WERI-Rb-1 (cell line): Measurements from ENCODE around the gene METTL23.
"Not testable (repeated sequence)": the region's sequence is repeated elsewhere in the genome, so short reads cannot be mapped to it uniquely, and the experiment has no call there.

Experiments used
- DNase-seq: peaks from one replicate; pipeline ENCODE4 v3.0.0-alpha.2; 2020
- H3K27ac ChIP-seq: fragments of 250-450 bp; sonication (Bioruptor Pico); 2 replicates; pipeline ENCODE4 v1.5.1; 2020; ENCODE audit warnings: mild to moderate bottlenecking, moderate library complexity
- H3K27me3 ChIP-seq: fragments of 250-450 bp; sonication (Bioruptor Pico); 2 replicates; pipeline ENCODE4 v1.5.1; 2021; ENCODE audit warnings: mild to moderate bottlenecking, low read depth, moderate library complexity; ENCODE audit not compliant: insufficient read depth, severe bottlenecking
- H3K36me3 ChIP-seq: fragments of 250-450 bp; sonication (Bioruptor Pico); 2 replicates; pipeline ENCODE4 v1.5.1; 2020; ENCODE audit warnings: mild to moderate bottlenecking, moderate library complexity
- H3K4me3 ChIP-seq: 2 replicates; pipeline ENCODE4 v1.5.1; 2011; ENCODE audit warnings: low read depth, mild to moderate bottlenecking, control low read depth, low read length
- H3K9me3 ChIP-seq: fragments of 250-450 bp; sonication (Bioruptor Pico); 2 replicates; pipeline ENCODE4 v1.5.1; 2021; ENCODE audit warnings: mild to moderate bottlenecking, moderate library complexity; ENCODE audit not compliant: severe bottlenecking
- CTCF ChIP-seq: IDR thresholded peaks from 2 replicates; pipeline ENCODE4 v1.5.1; 2011; ENCODE audit warnings: low read depth, mild to moderate bottlenecking, control low read depth, inconsistent platforms, low read length

The METTL23 gene

DNA sequence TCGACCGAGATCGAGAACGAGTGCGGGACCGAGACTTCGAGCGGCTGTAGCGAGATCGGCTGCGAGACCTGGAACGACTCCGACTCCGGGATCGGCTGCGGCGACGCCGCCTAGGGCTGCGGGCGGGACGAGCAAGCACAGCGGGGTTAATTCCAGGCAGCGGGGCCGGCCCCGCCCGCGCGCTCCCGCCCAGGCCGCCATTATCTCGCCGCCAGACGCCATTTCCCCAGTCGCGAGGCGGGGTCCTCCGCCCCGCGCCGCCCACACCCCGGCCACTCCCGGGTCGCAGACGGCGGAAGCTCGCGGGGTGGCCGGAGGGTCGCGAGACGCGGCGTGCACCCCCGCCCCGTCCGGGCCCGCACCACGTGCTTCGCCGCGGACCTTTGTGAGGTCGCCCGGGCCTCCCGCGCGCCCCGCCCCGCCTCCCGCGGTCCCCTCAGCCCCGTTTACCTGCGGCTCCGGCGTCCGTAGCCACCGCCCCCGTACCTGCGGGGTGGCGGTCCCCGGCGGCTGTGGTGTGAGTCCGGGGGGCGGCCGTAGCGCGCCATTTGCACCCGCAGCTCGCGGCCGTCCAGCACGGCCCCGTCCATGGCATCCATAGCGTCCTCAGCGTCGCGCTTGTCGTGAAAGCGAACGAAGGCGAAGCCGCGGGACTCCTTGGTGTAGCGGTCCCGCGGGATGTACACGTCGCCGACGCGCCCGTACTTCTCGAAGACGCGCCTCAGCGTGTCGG lies 9.9 kb downstream of the METTL23 start:
- H3K9me3 ChIP-seq = no peaks in the 10 kb centered on the region
- DNase-seq = peak; percentile 75
- peak; percentile 45 for TF ChIP-seq CTCF
- no peaks in the 10 kb centered on the region for H3K27me3 ChIP-seq
- peaks cover 62% of the 10 kb centered on the region for H3K36me3 ChIP-seq
- H3K4me3 ChIP-seq = peak overlapping the region; percentile 94
- H3K27ac ChIP-seq = peak overlapping the region; percentile 100

- no peaks in the 10 kb centered on the region for H3K9me3 ChIP-seq
- peak within 1 kb of the TSS; percentile 97 for H3K4me3 ChIP-seq
- peak within 1 kb of the TSS; percentile 100 for H3K27ac ChIP-seq
- peak; percentile 99 for DNase-seq
- peaks cover 62% of the 10 kb centered on the region for H3K36me3 ChIP-seq
- TF ChIP-seq CTCF = no peak
- no peaks in the 10 kb centered on the region for H3K27me3 ChIP-seq
These were observed 10.5 kb downstream of the METTL23 start, which contains the start of gene SRSF2 for GRCh38 chr17:76737082-76737675. Gene SRSF2 (minus strand): TSS chr17:76737331. CDS start chr17:76737160, 171 bp downstream.

- TF ChIP-seq CTCF = no peak
- Histone ChIP-seq H3K4me3 (peak within 1 kb of the TSS; percentile 97), H3K9me3 (no peaks in the 10 kb centered on the region), H3K27ac (peak within 1 kb of the TSS; percentile 100), H3K36me3 (peaks cover 62% of the 10 kb centered on the region), H3K27me3 (no peaks in the 10 kb centered on the region)
- DNase-seq = peak; percentile 98
These were observed 11.2 kb downstream of the METTL23 start, which contains the start of gene MFSD11 for GRCh38 chr17:76737676-76738467. Gene MFSD11 (plus strand): TSS chr17:76738119. CDS start chr17:76738353, 234 bp downstream.

DNA sequence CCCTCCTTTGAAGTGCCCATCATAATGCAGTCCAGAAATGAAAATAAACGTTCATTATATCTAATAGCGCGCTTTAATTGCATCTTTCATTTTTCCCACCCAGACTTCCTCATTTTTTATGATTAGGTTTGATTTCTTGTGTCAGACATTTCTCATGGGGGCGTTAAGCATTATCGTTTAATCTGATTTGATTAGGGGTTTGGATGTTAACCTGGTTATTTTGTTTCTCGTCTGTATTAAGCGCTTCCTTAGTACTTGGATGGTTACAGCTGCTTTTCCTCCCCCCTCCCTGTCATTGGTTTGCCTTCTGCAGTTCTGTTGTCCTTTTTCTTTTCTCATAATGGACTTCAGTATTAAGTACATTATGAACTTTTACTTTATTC lies 11.8 kb downstream of the METTL23 start:
- peak overlapping the region; percentile 100 for H3K27ac ChIP-seq
- H3K36me3 ChIP-seq = peaks cover 62% of the 10 kb centered on the region
- DNase-seq = no peak
- H3K4me3 ChIP-seq = peak overlapping the region; percentile 97
- no peaks in the 10 kb centered on the region for H3K27me3 ChIP-seq
- no peak for TF ChIP-seq CTCF
- H3K9me3 ChIP-seq = no peaks in the 10 kb centered on the region

GRCh38 chr17:76739568-76740115 lies 13.0 kb downstream of the METTL23 start:
- H3K36me3 ChIP-seq = peaks cover 62% of the 10 kb centered on the region
- H3K27ac ChIP-seq = peak overlapping the region; percentile 5; the same call in 1 of the 2 replicates

More at GRCh38 chr17:76739568-76740115, 13.0 kb downstream of the METTL23 start:
- H3K27me3 ChIP-seq, H3K9me3 ChIP-seq, DNase-seq: not testable (repeated sequence)
- peak overlapping the region; percentile 97 for H3K4me3 ChIP-seq
